Fibroblast of lung (primary cell): ENCODE data around the gene SPHK2. TPM values are rescaled to one million over a fixed set of nuclear protein-coding genes. Genes with fewer than 3 reads are reported as not detected.

ENCODE experiments used
- DNase-seq, 2 donors: peaks; one replicate each; pipeline versions ENCODE4 v3.0.0 to v3.0.0-alpha.2; 2010; ENCODE audit warnings: low read depth in 2 of 2
- H2AFZ ChIP-seq: 2 replicates; pipeline ENCODE4 v1.5.1; 2012; ENCODE audit warnings: low read length, control low read depth, inconsistent platforms
- H3K27ac ChIP-seq: 2 replicates; pipeline ENCODE4 v1.5.1; 2011; ENCODE audit warnings: low read length, control low read depth; ENCODE audit not compliant: insufficient read depth
- H3K27me3 ChIP-seq: 2 replicates; pipeline ENCODE4 v1.5.1; 2011; ENCODE audit warnings: mild to moderate bottlenecking, low read length; ENCODE audit not compliant: control insufficient read depth, insufficient read depth
- H3K36me3 ChIP-seq: 2 replicates; pipeline ENCODE4 v1.5.1; 2011; ENCODE audit warnings: low read length; ENCODE audit not compliant: control insufficient read depth, insufficient read depth
- H3K4me1 ChIP-seq: 2 replicates; pipeline ENCODE4 v1.5.1; 2011; ENCODE audit warnings: low read length; ENCODE audit not compliant: control insufficient read depth, insufficient read depth; ENCODE audit errors: extremely low read depth
- H3K4me2 ChIP-seq: 2 replicates; pipeline ENCODE4 v1.5.1; 2011; ENCODE audit warnings: low read length, control low read depth; ENCODE audit not compliant: insufficient read depth; ENCODE audit errors: extremely low read depth
- H3K4me3 ChIP-seq, 4 experiments: fragments of 200-600 bp in 1 of 4; sonication (generic) in 1 of 4; replicated peaks in 1 of 4; 2 replicates each; pipeline ENCODE4 v1.5.1; 2011 to 2016; ENCODE audit warnings: low read length in 4 of 4, low read depth in 3 of 4, mild to moderate bottlenecking in 3 of 4, control low read depth in 2 of 4, inconsistent platforms in 1 of 4, mixed read lengths in 1 of 4; ENCODE audit not compliant: insufficient read depth in 1 of 4; ENCODE audit errors: control extremely low read depth in 1 of 4
- H3K79me2 ChIP-seq: 2 replicates; pipeline ENCODE4 v1.5.1; 2012; ENCODE audit warnings: mild to moderate bottlenecking, low read length, inconsistent platforms; ENCODE audit not compliant: control insufficient read depth, insufficient read depth
- H3K9ac ChIP-seq: 2 replicates; pipeline ENCODE4 v1.5.1; 2011; ENCODE audit warnings: mild to moderate bottlenecking, low read length, control low read depth; ENCODE audit not compliant: insufficient read depth
- H3K9me3 ChIP-seq: 2 replicates; pipeline ENCODE4 v1.5.1; 2012; ENCODE audit warnings: low read depth, low read length; ENCODE audit not compliant: control insufficient read depth, insufficient read depth
- H4K20me1 ChIP-seq: 2 replicates; pipeline ENCODE4 v1.5.1; 2011; ENCODE audit warnings: low read length; ENCODE audit not compliant: control insufficient read depth, insufficient read depth; ENCODE audit errors: extremely low read depth
- CTCF ChIP-seq, 2 donors: IDR thresholded peaks in 1 of 2; conservative IDR thresholded peaks in 1 of 2; 1 replicate in 1 of 2; 2 replicates in 1 of 2; pipeline ENCODE4 v1.5.1; 2011 to 2012; ENCODE audit warnings: low read length in 2 of 2, control low read depth in 1 of 2, inconsistent platforms in 1 of 2, low read depth in 1 of 2, mild to moderate bottlenecking in 1 of 2
- EZH2 ChIP-seq: IDR thresholded peaks from 2 replicates; pipeline ENCODE4 v1.5.1; 2012; ENCODE audit warnings: low read length, control low read depth, mild to moderate bottlenecking; ENCODE audit errors: missing control alignments
- polyA plus RNA-seq, 2 donors: library from polyadenylated mRNA; depleted of rRNA in 1 of 2; stranded (reverse) in 1 of 2; unstranded in 1 of 2; fragments of >200 nt; gene quantifications; 2 replicates each; pipeline ENCODE4 v1.2.1, GENCODE V29; 2011 to 2012; ENCODE audit warnings: missing spikeins in 1 of 2
- total RNA-seq: library from RNA; depleted of rRNA; stranded (reverse); fragments of >200 nt; gene quantifications from 2 replicates; pipeline ENCODE4 v1.2.1, GENCODE V29; 2014

SPHK2 gene
- total and polyA plus RNA-seq, 2 donors (not counting 1 experiment from before 2014, with no cell fraction given), result 3.4 to 9.6 TPM

DNA sequence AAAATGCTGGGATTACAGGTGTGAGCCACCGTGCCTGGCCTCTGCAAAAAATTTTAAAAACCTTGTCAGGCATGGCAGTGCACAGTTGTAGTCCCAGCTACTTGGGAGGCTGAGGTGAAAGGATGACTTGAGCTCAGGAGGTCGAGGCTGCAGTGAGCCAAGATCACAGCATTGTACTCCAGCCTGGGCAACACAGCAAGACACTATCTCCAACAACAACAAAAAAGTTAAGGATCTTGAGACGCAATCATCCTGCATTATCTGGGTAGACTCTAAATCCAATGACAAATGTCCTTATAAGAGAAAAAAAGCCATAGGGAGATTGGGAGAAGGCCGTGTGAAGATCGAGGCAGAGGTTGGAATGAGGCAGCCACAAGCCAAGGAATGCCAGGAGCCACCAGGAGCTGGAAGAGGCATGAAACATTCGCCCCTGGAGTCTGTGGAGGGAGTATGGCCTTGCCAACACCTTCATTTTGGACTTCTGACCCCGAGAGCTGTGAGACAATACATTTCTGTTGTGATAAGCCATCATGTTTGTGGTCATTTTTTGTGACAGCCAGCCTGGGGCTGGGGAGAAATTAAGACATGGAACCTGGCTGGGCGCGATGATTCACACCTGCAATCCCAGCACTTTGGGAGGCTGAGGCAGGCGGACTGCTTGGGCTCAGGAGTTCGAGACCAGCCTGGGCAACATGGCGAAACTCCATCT lies 31.8 kb downstream of the SPHK2 start:
- H3K27ac ChIP-seq, result no peak overlapping the region
- H3K9me3 ChIP-seq, result no peaks in the 10 kb centered on the region
- H3K36me3 ChIP-seq, result no peaks in the 10 kb centered on the region
- H4K20me1 ChIP-seq, result no peaks in the 10 kb centered on the region
- H2AFZ ChIP-seq, result no peak overlapping the region
- H3K4me2 ChIP-seq, result no peak overlapping the region
- no peak overlapping the region for H3K4me3 ChIP-seq
- peaks cover 5% of the 10 kb centered on the region for H3K4me1 ChIP-seq
- no peak overlapping the region for H3K9ac ChIP-seq
- H3K79me2 ChIP-seq, result no peaks in the 10 kb centered on the region
- TF ChIP-seq CTCF (conservative IDR thresholded peaks at IDR 0.05 in 1 of 2, IDR thresholded peaks at IDR 0.05 in 1 of 2; ENCODE audit: low read depth in 1 of 2, low read length in 2 of 2), result no peak
- no peak for TF ChIP-seq EZH2
- H3K27me3 ChIP-seq, result no peaks in the 10 kb centered on the region
- no peak for DNase-seq

DNA sequence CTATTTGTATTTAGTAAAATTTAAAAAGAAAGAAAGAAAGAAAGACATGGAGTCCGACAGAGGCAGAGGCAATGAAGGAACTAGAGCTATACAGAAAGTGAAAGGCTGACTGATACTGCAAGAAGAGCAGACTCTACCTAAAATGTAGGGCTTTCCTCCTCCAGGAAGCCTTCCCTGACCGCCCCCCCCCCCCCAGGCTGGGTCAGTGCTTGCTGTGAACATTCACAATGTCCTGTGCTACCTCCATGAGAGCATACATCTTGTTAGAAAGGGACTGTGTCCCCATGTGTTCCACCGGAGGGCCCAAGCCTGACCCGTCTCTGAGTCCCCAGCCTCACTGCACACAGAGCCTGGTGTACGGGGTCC lies 32.4 kb downstream of the SPHK2 start:
- no peak for DNase-seq
- H2AFZ ChIP-seq, result no peak overlapping the region

More for the DNA sequence above, 32.4 kb downstream of the SPHK2 start:
- TF ChIP-seq EZH2, result no peak
- no peak for TF ChIP-seq CTCF (conservative IDR thresholded peaks at IDR 0.05 in 1 of 2, IDR thresholded peaks at IDR 0.05 in 1 of 2; ENCODE audit: low read depth in 1 of 2, low read length in 2 of 2)
- no peaks in the 10 kb centered on the region for H4K20me1 ChIP-seq
- H3K79me2 ChIP-seq, result no peaks in the 10 kb centered on the region
- H3K27me3 ChIP-seq, result no peaks in the 10 kb centered on the region
- no peak overlapping the region for H3K4me3 ChIP-seq
- no peak overlapping the region for H3K27ac ChIP-seq
- H3K9me3 ChIP-seq, result no peaks in the 10 kb centered on the region
- H3K4me2 ChIP-seq, result no peak overlapping the region
- H3K4me1 ChIP-seq, result peaks cover 5% of the 10 kb centered on the region
- H3K9ac ChIP-seq, result no peak overlapping the region
- no peaks in the 10 kb centered on the region for H3K36me3 ChIP-seq
